ENCODE measurements around the gene MTG1.

GRCh38 chr10:133405844-133406527 lies 12.0 kb downstream of the MTG1 start:
- TF ChIP-seq CTCF (IDR thresholded peaks at IDR 0.05; ENCODE audit: insufficient read depth, low read length) (no peak), REST (IDR thresholded peaks at IDR 0.05; ENCODE audit: insufficient replicate concordance, low read depth) (no peak), POLR2AphosphoS5 (IDR thresholded peaks at IDR 0.05; ENCODE audit: low read depth) (no peak)

Data from HL-60 (cell line).